Tibial nerve (tissue), 3 donors: Measurements from ENCODE around the gene ELOVL7.

Experiments
- POLR2A ChIP-seq, 2 donors: fragments of 450-650 bp; IDR thresholded peaks; one replicate each; pipeline ENCODE4 v1.6.1; 2017; ENCODE audit warnings: antibody characterized with exemption in 2 of 2, mild to moderate bottlenecking in 2 of 2, moderate library complexity in 2 of 2
- TF ChIP-seq, protein P1 (sequence below), 5 experiments: fragments of 200-600 bp in 3 of 5; fragments of 450-650 bp in 2 of 5; sonication (generic) in 3 of 5; IDR thresholded peaks; one replicate each; pipeline ENCODE4 v1.5.1; 2016 to 2019; ENCODE audit warnings: antibody characterized with exemption in 5 of 5, mild to moderate bottlenecking in 3 of 5, moderate library complexity in 2 of 5

DNA sequence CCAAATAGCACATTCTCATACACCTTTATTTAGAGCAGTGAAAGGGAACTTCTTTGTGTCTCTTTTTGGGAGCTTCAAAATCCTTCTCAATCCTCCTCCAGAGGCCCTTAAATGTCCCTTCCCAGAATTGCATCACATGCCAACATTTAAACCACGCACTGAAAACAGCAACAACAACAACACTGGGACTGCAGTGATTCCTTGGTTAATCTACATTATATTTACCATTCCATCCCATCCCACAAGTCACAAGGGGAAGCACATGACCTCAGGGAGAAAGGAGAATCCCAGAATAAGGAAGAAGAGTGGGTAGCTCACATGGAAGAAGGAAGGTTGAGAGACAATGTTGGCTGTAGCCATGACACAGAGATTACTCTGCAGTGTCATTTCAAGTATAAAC lies 41.1 kb downstream of the ELOVL7 start:
- TF ChIP-seq, protein P1, sequence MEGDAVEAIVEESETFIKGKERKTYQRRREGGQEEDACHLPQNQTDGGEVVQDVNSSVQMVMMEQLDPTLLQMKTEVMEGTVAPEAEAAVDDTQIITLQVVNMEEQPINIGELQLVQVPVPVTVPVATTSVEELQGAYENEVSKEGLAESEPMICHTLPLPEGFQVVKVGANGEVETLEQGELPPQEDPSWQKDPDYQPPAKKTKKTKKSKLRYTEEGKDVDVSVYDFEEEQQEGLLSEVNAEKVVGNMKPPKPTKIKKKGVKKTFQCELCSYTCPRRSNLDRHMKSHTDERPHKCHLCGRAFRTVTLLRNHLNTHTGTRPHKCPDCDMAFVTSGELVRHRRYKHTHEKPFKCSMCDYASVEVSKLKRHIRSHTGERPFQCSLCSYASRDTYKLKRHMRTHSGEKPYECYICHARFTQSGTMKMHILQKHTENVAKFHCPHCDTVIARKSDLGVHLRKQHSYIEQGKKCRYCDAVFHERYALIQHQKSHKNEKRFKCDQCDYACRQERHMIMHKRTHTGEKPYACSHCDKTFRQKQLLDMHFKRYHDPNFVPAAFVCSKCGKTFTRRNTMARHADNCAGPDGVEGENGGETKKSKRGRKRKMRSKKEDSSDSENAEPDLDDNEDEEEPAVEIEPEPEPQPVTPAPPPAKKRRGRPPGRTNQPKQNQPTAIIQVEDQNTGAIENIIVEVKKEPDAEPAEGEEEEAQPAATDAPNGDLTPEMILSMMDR (IDR thresholded peaks at IDR 0.05) = no peak
- TF ChIP-seq POLR2A (IDR thresholded peaks at IDR 0.05) = no peak
